Chondrocyte (in vitro differentiated cells): ENCODE measurements around the gene HMMR. TPM values are rescaled to one million over a fixed set of nuclear protein-coding genes. Genes with fewer than 3 reads are reported as not detected.
A peak's percentile ranks its signal among the peaks of the same experiment; 100 is the strongest.

Experiments
- DNase-seq: peaks from one replicate; pipeline ENCODE4 v3.0.0; 2021; ENCODE audit warnings: mixed read lengths, low spot score
- H3K27ac Mint-ChIP-seq: one replicate; pipeline ENCODE4 v1.8.0; 2021; ENCODE audit warnings: mild to moderate bottlenecking, moderate library complexity, mixed read lengths; ENCODE audit not compliant: unreplicated experiment
- H3K27me3 Mint-ChIP-seq: 2 replicates; pipeline ENCODE4 v1.8.0; 2021; ENCODE audit warnings: low read depth, mixed read lengths
- H3K36me3 Mint-ChIP-seq: 2 replicates; pipeline ENCODE4 v1.8.0; 2021; ENCODE audit warnings: low read depth, mixed read lengths
- H3K4me1 Mint-ChIP-seq: 2 replicates; pipeline ENCODE4 v1.8.0; 2021; ENCODE audit warnings: low read depth, mild to moderate bottlenecking, mixed read lengths
- H3K4me3 Mint-ChIP-seq: one replicate; pipeline ENCODE4 v1.8.0; 2021; ENCODE audit warnings: mild to moderate bottlenecking, moderate library complexity, mixed read lengths; ENCODE audit not compliant: unreplicated experiment
- H3K9me3 Mint-ChIP-seq: 2 replicates; pipeline ENCODE4 v1.8.0; 2021; ENCODE audit warnings: low read depth, mixed read lengths
- CTCF ChIP-seq: fragments of 200-600 bp; sonication (generic); IDR thresholded peaks from 2 replicates; pipeline ENCODE4 v1.5.0; 2021; ENCODE audit warnings: antibody characterized with exemption, mild to moderate bottlenecking, moderate library complexity
- total RNA-seq: library from RNA; stranded (reverse); gene quantifications from 3 replicates; pipeline ENCODE4 v1.2.1, GENCODE V29; 2021

Gene HMMR
- total RNA-seq, 1 donor from 2014 or later = 4.2 TPM

GRCh38 chr5:163489055-163489744 is 28.8 kb downstream of the HMMR start:
- no peaks in the 10 kb centered on the region for H3K27me3 Mint-ChIP-seq
- H3K4me3 Mint-ChIP-seq = no peak overlapping the region
- no peaks in the 10 kb centered on the region for H3K9me3 Mint-ChIP-seq
- no peak overlapping the region for H3K27ac Mint-ChIP-seq
- no peak for DNase-seq
- TF ChIP-seq CTCF = peak; percentile 31
- peaks cover 2% of the 10 kb centered on the region for H3K36me3 Mint-ChIP-seq
- no peaks in the 10 kb centered on the region for H3K4me1 Mint-ChIP-seq

DNA sequence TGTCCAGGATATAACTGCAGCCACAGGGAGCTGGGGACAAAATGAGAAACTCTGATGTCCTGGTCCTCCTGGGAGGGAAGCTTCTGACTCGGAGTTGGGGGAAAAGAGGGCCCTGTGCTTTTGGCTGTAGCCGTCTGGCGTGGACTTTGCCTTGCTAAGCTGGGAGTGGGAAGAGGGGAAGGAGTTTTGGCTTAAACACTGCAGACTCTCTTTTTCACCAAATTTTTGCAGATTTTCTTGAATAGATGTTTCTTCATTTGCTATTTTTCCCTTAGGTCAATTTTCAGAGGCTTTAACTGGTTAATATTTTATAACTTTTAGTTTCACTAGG is 29.3 kb downstream of the HMMR start:
- no peak for TF ChIP-seq CTCF
- Mint-ChIP-seq H3K27ac (no peak overlapping the region), H3K4me1 (no peaks in the 10 kb centered on the region), H3K27me3 (no peaks in the 10 kb centered on the region), H3K4me3 (no peak overlapping the region), H3K9me3 (no peaks in the 10 kb centered on the region), H3K36me3 (peaks cover under 1% of the 10 kb centered on the region)
- DNase-seq = no peak

GRCh38 chr5:163496286-163496685 is 35.9 kb downstream of the HMMR start:
- DNase-seq = no peak
- TF ChIP-seq CTCF = no peak
- H3K4me1 Mint-ChIP-seq = no peaks in the 10 kb centered on the region
- no peaks in the 10 kb centered on the region for H3K36me3 Mint-ChIP-seq
- H3K27ac Mint-ChIP-seq = no peak overlapping the region
- H3K27me3 Mint-ChIP-seq = no peaks in the 10 kb centered on the region
- no peak overlapping the region for H3K4me3 Mint-ChIP-seq
- no peaks in the 10 kb centered on the region for H3K9me3 Mint-ChIP-seq

GRCh38 chr5:163497315-163497714 is 36.9 kb downstream of the HMMR start:
- no peak overlapping the region for H3K4me3 Mint-ChIP-seq
- H3K9me3 Mint-ChIP-seq = no peaks in the 10 kb centered on the region
- peaks cover under 1% of the 10 kb centered on the region for H3K4me1 Mint-ChIP-seq
- H3K36me3 Mint-ChIP-seq = no peaks in the 10 kb centered on the region
- no peaks in the 10 kb centered on the region for H3K27me3 Mint-ChIP-seq
- H3K27ac Mint-ChIP-seq = no peak overlapping the region
- no peak for DNase-seq
- TF ChIP-seq CTCF = no peak

GRCh38 chr5:163498886-163499285 is 38.5 kb downstream of the HMMR start:
- Mint-ChIP-seq H3K9me3 (no peaks in the 10 kb centered on the region), H3K27ac (no peak overlapping the region), H3K4me1 (peaks cover 14% of the 10 kb centered on the region), H3K36me3 (no peaks in the 10 kb centered on the region), H3K27me3 (no peaks in the 10 kb centered on the region), H3K4me3 (no peak overlapping the region)
- TF ChIP-seq CTCF = no peak
- DNase-seq = no peak
